ENCODE data around the gene COBLL1.

Gene COBLL1

DNA sequence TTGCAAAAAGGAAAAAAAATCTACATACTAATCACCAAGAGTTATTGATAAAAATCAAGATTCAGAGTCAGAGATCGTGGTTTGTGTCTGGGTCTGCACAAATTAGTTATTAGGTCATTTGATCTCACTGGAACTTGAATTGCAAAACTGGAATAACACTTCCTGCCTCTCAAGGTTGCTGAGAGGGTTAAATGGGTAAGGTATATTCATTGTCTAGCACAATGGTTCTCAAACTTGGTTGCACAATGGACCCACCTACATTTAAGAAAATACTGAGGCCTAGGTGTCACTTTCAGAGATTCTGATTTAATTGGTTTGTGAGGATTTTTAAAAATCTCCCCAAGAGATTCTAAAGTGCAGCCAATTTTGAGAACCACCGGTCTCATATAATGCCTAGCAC, 84.8 kb downstream of the COBLL1 start:
- H3K27me3 ChIP-seq (ENCODE audit: control insufficient read depth, insufficient read depth, low read length): no peaks in the 10 kb centered on the region
- H3K4me1 ChIP-seq (ENCODE audit: control insufficient read depth, insufficient read depth, low read length): peaks cover 32% of the 10 kb centered on the region
- no peaks in the 10 kb centered on the region for H3K9me3 ChIP-seq (ENCODE audit: control insufficient read depth, low read length)
- H3K36me3 ChIP-seq (ENCODE audit: control insufficient read depth, insufficient read depth, low read length): no peaks in the 10 kb centered on the region
- no peak overlapping the region for H3K4me3 ChIP-seq (ENCODE audit: low read length)
- H3K9ac ChIP-seq (ENCODE audit: low read length): no peak overlapping the region

DNA sequence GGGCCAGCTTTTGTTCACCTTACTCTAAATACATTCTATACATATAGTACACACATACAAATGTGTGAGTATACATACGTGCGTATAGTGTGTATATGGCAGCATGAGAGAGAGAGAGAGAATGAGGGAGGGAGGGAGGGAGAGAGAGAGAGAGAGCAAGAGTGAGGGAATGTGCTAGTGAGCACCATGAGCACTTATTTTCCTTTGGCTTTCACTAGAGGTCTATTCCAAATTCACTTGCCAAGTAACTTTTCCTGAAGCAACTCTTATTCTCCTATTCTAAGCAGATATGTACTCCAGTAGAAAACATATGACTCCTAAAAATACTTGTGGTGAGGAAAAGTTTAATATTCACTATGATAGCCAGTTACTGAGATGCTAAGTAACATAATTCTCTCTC, 85.7 kb downstream of the COBLL1 start:
- H3K4me1 ChIP-seq (ENCODE audit: control insufficient read depth, insufficient read depth, low read length): peaks cover 24% of the 10 kb centered on the region
- no peaks in the 10 kb centered on the region for H3K36me3 ChIP-seq (ENCODE audit: control insufficient read depth, insufficient read depth, low read length)
- H3K4me3 ChIP-seq (ENCODE audit: low read length): no peak overlapping the region

DNA sequence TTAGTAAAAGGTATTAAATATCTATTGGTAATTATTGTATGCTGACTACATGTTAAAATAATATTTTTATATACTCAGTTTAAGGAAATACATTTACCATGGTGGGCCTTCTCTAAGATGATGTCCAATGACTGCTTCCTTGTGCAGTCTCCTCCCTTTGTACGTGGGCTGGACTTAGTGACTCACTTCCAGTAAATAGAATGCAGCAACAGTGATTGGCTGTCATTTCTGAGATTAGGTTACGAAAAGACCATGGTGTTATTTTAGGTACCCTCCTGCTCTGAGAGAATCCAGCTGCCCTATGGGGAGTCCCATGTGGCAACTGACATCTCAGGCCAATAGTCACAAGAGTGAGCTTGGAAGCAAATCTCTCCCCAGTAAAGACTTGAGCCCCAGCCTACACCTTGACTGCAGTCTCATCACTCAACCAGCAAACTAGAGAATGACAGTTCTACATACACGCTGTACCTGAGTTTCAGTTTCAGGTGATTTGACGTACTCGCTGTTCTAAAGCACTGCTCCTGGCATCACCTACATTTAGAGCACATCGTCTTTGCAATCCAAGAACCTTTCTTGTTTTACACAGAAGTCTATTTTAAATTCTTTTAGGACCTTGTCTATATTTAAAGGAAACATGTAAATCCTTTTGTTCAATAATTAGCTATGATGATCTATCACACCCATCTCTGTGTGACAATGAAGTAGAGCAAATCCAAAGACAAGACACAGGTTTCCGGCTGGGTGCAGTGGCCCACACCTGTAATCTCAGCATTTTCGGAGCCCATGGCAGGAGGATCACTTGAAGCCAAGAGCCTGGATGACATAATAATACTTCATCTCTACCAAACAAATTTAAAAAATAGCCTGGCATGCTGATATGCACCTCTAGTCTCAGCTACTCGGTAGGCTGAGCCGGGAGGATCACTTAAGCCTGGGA, 87.2 kb downstream of the COBLL1 start:
- Histone ChIP-seq H3K4me1 (ENCODE audit: control insufficient read depth, insufficient read depth, low read length) (peaks cover 18% of the 10 kb centered on the region), H3K9ac (ENCODE audit: low read length) (no peak overlapping the region), H3K36me3 (ENCODE audit: control insufficient read depth, insufficient read depth, low read length) (no peaks in the 10 kb centered on the region), H3K9me3 (ENCODE audit: control insufficient read depth, low read length) (no peaks in the 10 kb centered on the region), H3K27me3 (ENCODE audit: control insufficient read depth, insufficient read depth, low read length) (no peaks in the 10 kb centered on the region), H3K4me3 (ENCODE audit: low read length) (no peak overlapping the region)

More for the DNA sequence above, 85.7 kb downstream of the COBLL1 start:
- H3K9me3 ChIP-seq (ENCODE audit: control insufficient read depth, low read length): no peaks in the 10 kb centered on the region
- no peak overlapping the region for H3K9ac ChIP-seq (ENCODE audit: low read length)
- H3K27me3 ChIP-seq (ENCODE audit: control insufficient read depth, insufficient read depth, low read length): no peaks in the 10 kb centered on the region

DNA sequence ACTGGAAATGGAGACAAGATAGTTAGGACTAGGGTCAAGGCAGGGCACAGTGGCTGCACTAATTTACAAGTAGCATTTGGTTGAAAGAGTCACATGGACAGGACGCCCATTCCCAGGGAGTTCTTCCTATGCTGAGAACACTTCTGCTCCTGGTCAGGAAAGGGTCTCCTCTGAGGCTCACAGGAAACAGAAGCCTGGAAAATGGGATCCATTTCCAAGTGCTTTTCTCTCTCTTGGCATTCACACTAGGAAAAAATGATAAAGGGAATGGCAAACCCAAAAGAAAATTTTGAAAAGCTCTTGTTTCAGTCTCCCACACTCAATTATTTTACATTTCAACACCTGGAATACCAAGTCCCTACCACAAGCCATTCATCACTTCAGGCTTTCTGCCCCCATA, 88.7 kb downstream of the COBLL1 start:
- Histone ChIP-seq H3K9ac (ENCODE audit: low read length) (no peak overlapping the region), H3K27me3 (ENCODE audit: control insufficient read depth, insufficient read depth, low read length) (no peaks in the 10 kb centered on the region), H3K9me3 (ENCODE audit: control insufficient read depth, low read length) (no peaks in the 10 kb centered on the region), H3K4me3 (ENCODE audit: low read length) (no peak overlapping the region), H3K36me3 (ENCODE audit: control insufficient read depth, insufficient read depth, low read length) (no peaks in the 10 kb centered on the region), H3K4me1 (ENCODE audit: control insufficient read depth, insufficient read depth, low read length) (peaks cover 13% of the 10 kb centered on the region)

- Histone ChIP-seq H3K27me3 (ENCODE audit: control insufficient read depth, insufficient read depth, low read length) (no peaks in the 10 kb centered on the region), H3K36me3 (ENCODE audit: control insufficient read depth, insufficient read depth, low read length) (no peaks in the 10 kb centered on the region), H3K9ac (ENCODE audit: low read length) (no peak overlapping the region), H3K4me1 (ENCODE audit: control insufficient read depth, insufficient read depth, low read length) (no peaks in the 10 kb centered on the region), H3K4me3 (ENCODE audit: low read length) (no peak overlapping the region), H3K9me3 (ENCODE audit: control insufficient read depth, low read length) (no peaks in the 10 kb centered on the region)
Measured at GRCh38 chr2:164747783-164748433, 93.7 kb downstream of the COBLL1 start.

DNA sequence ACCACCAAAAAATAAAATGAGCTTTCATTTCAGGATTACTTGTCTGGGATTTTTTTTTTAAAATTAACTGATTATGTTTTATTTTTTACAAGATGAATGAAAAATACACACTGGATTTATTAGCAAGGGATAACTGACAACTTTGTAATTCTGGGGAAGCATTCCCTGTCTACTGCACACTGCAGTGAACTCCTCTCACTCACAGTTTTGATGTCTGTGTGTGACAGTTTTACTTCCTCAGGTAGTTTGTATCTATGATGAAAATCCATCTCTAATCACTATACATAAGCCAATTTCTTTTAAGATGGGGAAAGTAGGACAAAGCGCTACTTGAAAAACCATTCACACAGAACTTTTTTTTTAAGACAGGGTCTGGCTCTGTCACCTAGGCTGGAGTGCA, 94.5 kb downstream of the COBLL1 start:
- Histone ChIP-seq H3K4me1 (ENCODE audit: control insufficient read depth, insufficient read depth, low read length) (no peaks in the 10 kb centered on the region), H3K27me3 (ENCODE audit: control insufficient read depth, insufficient read depth, low read length) (no peaks in the 10 kb centered on the region), H3K4me3 (ENCODE audit: low read length) (no peak overlapping the region), H3K9me3 (ENCODE audit: control insufficient read depth, low read length) (no peaks in the 10 kb centered on the region), H3K36me3 (ENCODE audit: control insufficient read depth, insufficient read depth, low read length) (no peaks in the 10 kb centered on the region), H3K9ac (ENCODE audit: low read length) (no peak overlapping the region)

- Histone ChIP-seq H3K4me3 (ENCODE audit: low read length) (no peak overlapping the region), H3K36me3 (ENCODE audit: control insufficient read depth, insufficient read depth, low read length) (no peaks in the 10 kb centered on the region), H3K4me1 (ENCODE audit: control insufficient read depth, insufficient read depth, low read length) (no peaks in the 10 kb centered on the region), H3K9ac (ENCODE audit: low read length) (no peak overlapping the region), H3K9me3 (ENCODE audit: control insufficient read depth, low read length) (no peaks in the 10 kb centered on the region), H3K27me3 (ENCODE audit: control insufficient read depth, insufficient read depth, low read length) (no peaks in the 10 kb centered on the region)
Measured at GRCh38 chr2:164746713-164747112, 94.9 kb downstream of the COBLL1 start.

DNA sequence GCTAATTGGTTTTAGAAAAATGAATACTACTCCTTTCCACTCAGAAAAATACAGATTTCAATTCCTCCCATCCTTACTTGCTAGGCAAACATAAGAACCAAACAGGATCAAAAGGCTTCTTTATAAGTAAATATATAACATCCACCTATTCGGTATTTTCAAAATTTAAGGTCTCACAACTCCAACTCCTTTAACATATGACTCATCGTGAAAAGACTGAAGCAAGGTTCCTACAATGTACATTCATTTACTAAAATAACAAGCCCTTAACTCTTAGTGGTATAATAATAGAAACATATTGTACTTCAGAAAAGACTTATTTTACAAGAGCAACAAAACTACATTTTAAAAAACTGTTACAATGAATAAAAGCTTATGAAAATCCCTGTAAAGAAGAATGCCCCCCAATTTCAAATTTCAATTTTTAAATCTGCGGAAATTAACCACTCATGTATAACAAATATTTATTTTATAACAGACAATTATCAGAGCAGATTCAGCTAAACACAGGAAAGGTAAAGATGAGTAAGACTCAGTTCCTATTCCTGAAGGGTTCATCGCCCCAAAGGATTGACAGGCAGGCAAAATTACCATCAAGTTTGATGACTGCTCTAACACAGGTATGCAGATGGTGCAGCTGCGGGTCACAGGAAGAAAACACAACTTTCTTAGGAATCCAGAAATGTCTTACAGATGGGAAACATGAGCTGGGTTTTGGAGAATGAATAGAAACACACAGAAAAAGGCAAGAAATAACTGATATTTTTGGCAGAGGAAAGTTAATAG, 96.4 kb downstream of the COBLL1 start:
- H3K4me1 ChIP-seq (ENCODE audit: control insufficient read depth, insufficient read depth, low read length): peaks cover 3% of the 10 kb centered on the region
- no peaks in the 10 kb centered on the region for H3K36me3 ChIP-seq (ENCODE audit: control insufficient read depth, insufficient read depth, low read length)
- no peaks in the 10 kb centered on the region for H3K9me3 ChIP-seq (ENCODE audit: control insufficient read depth, low read length)
- H3K4me3 ChIP-seq (ENCODE audit: low read length): no peak overlapping the region
- no peak overlapping the region for H3K9ac ChIP-seq (ENCODE audit: low read length)
- no peaks in the 10 kb centered on the region for H3K27me3 ChIP-seq (ENCODE audit: control insufficient read depth, insufficient read depth, low read length)

DNA sequence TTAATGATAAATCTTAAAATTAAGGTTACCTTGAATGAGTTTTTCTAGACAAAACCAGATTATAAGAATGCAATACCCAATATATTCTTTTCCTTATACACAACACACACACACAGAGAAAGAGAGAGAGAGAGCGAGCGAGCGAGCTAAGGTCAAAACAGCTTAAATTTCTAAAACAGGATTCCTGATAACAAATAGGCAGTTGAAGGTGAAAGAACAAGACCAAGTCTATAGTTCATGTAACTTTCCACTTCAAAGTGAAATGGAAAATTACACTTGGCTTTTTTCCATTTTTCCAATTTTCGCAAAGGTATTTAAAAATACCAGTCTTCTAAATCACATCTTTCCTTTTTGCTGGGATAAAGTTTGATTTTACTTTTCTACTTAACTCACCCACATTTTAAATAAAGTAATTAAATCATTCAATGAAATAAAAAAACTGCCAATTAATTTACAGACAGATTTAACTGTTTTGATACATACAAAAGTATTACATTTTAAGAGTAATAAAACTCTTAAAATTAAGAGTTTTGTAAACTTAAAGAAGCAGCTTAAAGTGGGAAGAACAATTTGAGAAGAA, 98.8 kb downstream of the COBLL1 start:
- Histone ChIP-seq H3K9me3 (ENCODE audit: control insufficient read depth, low read length) (no peaks in the 10 kb centered on the region), H3K9ac (ENCODE audit: low read length) (no peak overlapping the region), H3K27me3 (ENCODE audit: control insufficient read depth, insufficient read depth, low read length) (no peaks in the 10 kb centered on the region), H3K4me3 (ENCODE audit: low read length) (no peak overlapping the region), H3K4me1 (ENCODE audit: control insufficient read depth, insufficient read depth, low read length) (peaks cover 16% of the 10 kb centered on the region), H3K36me3 (ENCODE audit: control insufficient read depth, insufficient read depth, low read length) (no peaks in the 10 kb centered on the region)

DNA sequence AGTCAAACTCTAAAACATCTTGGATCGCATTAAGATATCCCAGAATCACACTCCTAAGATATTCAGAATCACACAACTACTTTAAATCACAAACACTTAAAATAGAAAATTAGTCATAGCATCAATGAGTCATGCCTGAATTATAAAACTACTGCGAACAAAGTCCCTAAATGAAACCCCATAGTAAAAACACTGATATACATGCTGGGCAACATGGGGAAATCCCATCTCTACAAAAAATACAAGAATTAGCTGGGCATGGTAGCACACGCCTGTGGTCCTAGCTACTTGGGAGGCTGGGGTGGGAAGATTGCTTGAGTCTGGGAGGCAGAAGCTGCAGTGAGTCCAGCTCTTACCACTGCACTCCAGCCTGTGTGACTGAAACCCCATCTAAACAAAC, 101.7 kb downstream of the COBLL1 start:
- Histone ChIP-seq H3K9ac (ENCODE audit: low read length) (no peak overlapping the region), H3K4me3 (ENCODE audit: low read length) (no peak overlapping the region), H3K9me3 (ENCODE audit: control insufficient read depth, low read length) (no peaks in the 10 kb centered on the region), H3K4me1 (ENCODE audit: control insufficient read depth, insufficient read depth, low read length) (peaks cover 23% of the 10 kb centered on the region), H3K27me3 (ENCODE audit: control insufficient read depth, insufficient read depth, low read length) (no peaks in the 10 kb centered on the region), H3K36me3 (ENCODE audit: control insufficient read depth, insufficient read depth, low read length) (no peaks in the 10 kb centered on the region)

DNA sequence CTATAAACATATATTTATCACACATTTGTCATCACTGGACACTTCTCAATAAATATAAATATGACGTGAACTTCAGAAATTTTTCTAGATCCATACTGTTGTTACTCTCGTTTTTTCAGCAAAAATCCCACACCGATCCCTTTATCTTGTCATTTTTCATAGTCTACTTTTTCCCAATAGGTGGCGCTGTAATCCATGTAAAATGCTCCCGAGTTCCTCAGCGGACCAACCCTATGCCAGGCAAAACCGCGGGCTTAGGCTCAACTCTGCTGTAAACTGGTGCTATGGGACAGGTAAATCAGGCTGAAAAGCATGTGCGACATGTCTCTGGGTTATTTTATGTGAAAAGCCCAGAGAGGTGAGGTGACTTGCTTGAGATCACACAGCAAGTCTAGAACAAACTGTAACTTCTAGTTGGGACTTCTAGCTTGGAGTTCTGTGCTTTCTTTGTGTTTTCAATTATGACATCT, 104.0 kb downstream of the COBLL1 start:
- H3K9me3 ChIP-seq (ENCODE audit: control insufficient read depth, low read length): no peaks in the 10 kb centered on the region
- H3K4me1 ChIP-seq (ENCODE audit: control insufficient read depth, insufficient read depth, low read length): peaks cover 39% of the 10 kb centered on the region
- no peaks in the 10 kb centered on the region for H3K27me3 ChIP-seq (ENCODE audit: control insufficient read depth, insufficient read depth, low read length)
- H3K9ac ChIP-seq (ENCODE audit: low read length): no peak overlapping the region
- no peak overlapping the region for H3K4me3 ChIP-seq (ENCODE audit: low read length)
- no peaks in the 10 kb centered on the region for H3K36me3 ChIP-seq (ENCODE audit: control insufficient read depth, insufficient read depth, low read length)
